AG04450 (cell line): ENCODE results near the gene OPRD1. TPM values are rescaled to one million over a fixed set of nuclear protein-coding genes. Genes with fewer than 3 reads are reported as not detected.

Source experiments
- CTCF ChIA-PET: fragments of 300-600, 350-600 bp; formaldehyde crosslinking; extraction: SDS; loops from one replicate; lab custom pipeline; 2022; ENCODE audit warnings: antibody characterized with exemption, inconsistent platforms; lab: Charles Lee
- POLR2A ChIA-PET: fragments of 350-600 bp; formaldehyde crosslinking; extraction: SDS; loops from one replicate; lab custom pipeline; 2021; ENCODE audit warnings: antibody characterized with exemption, inconsistent platforms; lab: Yijun Ruan, JAX
- DNase-seq: peaks from one replicate; pipeline ENCODE4 v3.0.0-alpha.2; 2011; ENCODE audit warnings: low read depth, low spot score
- H3K27ac ChIP-seq: one replicate; pipeline ENCODE4 v1.5.1; 2012; ENCODE audit warnings: low read depth, low read length, control low read depth
- H3K27me3 ChIP-seq: one replicate; pipeline ENCODE4 v1.6.0; 2012; ENCODE audit warnings: low read length; ENCODE audit not compliant: control insufficient read depth, insufficient read depth
- H3K4me3 ChIP-seq: 2 replicates; pipeline ENCODE4 v1.5.1; 2011; ENCODE audit warnings: mild to moderate bottlenecking, low read depth, low read length, control low read depth
- H3K9me3 ChIP-seq: 2 replicates; pipeline ENCODE4 v1.5.1; 2012; ENCODE audit warnings: low read length; ENCODE audit not compliant: control insufficient read depth, insufficient read depth
- polyA plus RNA-seq: library from polyadenylated mRNA; depleted of rRNA; stranded (reverse); fragments of >200 nt; gene quantifications from 2 replicates; pipeline ENCODE4 v1.2.3, GENCODE V29; 2011
- TF ChIP-seq, protein P1 (sequence below): IDR thresholded peaks from 2 replicates; pipeline ENCODE4 v1.5.1; 2011; ENCODE audit warnings: low read depth, low read length, control low read depth, inconsistent platforms

Gene OPRD1
- polyA plus RNA-seq, 1 experiment: not detected

DNA sequence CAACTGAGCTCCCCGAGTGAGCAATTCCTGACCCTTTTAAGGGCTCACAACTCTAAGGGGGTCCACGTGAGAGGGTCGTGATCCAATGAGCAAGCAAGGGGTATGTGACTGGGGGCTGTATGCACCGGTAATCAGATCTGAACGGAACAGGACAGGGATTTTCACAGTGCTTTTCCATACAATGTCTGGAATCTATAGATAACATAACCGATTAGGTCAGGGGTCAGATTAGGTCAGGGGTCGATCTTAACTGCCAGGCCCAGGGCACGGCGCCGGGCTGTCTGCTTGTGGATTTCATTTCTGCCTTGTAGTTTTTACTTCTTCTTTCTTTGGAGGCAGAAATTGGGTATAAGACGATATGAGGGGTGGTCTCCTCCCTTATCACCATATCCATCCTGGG, 30.7 kb upstream of the OPRD1 start:
- Histone ChIP-seq H3K27ac (no peak overlapping the region), H3K9me3 (no peaks in the 10 kb centered on the region), H3K4me3 (no peak overlapping the region), H3K27me3 (no peaks in the 10 kb centered on the region)
- TF ChIP-seq, protein P1, sequence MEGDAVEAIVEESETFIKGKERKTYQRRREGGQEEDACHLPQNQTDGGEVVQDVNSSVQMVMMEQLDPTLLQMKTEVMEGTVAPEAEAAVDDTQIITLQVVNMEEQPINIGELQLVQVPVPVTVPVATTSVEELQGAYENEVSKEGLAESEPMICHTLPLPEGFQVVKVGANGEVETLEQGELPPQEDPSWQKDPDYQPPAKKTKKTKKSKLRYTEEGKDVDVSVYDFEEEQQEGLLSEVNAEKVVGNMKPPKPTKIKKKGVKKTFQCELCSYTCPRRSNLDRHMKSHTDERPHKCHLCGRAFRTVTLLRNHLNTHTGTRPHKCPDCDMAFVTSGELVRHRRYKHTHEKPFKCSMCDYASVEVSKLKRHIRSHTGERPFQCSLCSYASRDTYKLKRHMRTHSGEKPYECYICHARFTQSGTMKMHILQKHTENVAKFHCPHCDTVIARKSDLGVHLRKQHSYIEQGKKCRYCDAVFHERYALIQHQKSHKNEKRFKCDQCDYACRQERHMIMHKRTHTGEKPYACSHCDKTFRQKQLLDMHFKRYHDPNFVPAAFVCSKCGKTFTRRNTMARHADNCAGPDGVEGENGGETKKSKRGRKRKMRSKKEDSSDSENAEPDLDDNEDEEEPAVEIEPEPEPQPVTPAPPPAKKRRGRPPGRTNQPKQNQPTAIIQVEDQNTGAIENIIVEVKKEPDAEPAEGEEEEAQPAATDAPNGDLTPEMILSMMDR: no peak
- POLR2A ChIA-PET: no interaction called here
- CTCF ChIA-PET: interaction anchor here (0.7 to 8.4 kb wide), 2 partner anchors 65 to 95 kb away, joined by 3 to 318 read pairs; no protein-coding TSS in a partner anchor
- DNase-seq: no peak

DNA sequence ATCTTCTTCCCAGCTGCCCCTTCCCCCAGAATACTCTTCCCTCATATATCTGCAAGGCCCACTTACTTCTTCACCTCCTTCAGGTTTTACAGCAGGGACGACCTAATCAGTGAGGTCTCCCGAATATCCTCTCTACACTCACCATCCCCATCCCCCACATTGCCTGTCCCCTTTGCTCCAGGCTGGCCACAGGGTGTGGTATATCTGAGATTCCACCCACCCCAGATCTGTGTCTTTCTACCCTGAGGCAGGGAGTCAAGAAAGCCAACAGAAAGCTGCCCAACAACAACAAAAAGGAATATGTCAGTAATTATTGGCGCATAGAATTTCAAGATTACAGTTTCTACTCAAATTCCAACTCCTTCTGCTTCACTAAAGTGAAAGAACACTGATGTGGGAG, 30.0 kb upstream of the OPRD1 start:
- TF ChIP-seq, protein P1: no peak
- CTCF ChIA-PET: interaction anchor here (0.6 to 8.4 kb wide), 2 partner anchors 18 to 94 kb away, joined by 3 to 318 read pairs; no protein-coding TSS in a partner anchor
- no peak for DNase-seq
- Histone ChIP-seq H3K9me3 (no peaks in the 10 kb centered on the region), H3K27ac (no peak overlapping the region), H3K27me3 (no peaks in the 10 kb centered on the region), H3K4me3 (no peak overlapping the region)
- POLR2A ChIA-PET: interaction anchor here (0.7 kb wide), 1 partner anchor 95 kb away, joined by 3 read pairs; no protein-coding TSS in a partner anchor

DNA sequence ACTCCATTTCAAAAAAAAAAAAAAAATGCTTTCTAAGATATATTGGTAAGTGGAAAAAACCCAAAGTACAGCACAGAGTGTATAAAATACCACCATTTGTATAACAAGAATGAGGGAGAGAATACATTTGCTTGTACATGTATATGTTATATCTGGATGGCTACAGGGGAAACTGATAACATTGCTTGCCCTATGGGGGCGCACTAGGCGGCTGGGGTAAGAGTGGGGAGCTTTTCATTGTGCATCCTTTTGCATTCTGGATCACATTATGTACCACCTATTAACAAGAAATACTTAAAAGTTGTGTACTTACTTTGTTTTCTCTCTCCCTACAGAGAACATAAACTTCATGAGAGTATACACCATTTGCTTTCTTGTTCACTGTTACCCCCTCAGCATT, 28.6 kb upstream of the OPRD1 start:
- H3K27ac ChIP-seq: no peak overlapping the region
- H3K4me3 ChIP-seq: no peak overlapping the region
- no peaks in the 10 kb centered on the region for H3K9me3 ChIP-seq
- no peaks in the 10 kb centered on the region for H3K27me3 ChIP-seq
- TF ChIP-seq, protein P1: no peak
- CTCF ChIA-PET: interaction anchor here (0.5 to 8.4 kb wide), 10 partner anchors 8 to 419 kb away, joined by 3 to 318 read pairs (median 6); partner anchors contain the start of gene YTHDF2
- DNase-seq: no peak
- POLR2A ChIA-PET: interaction anchor here (0.7 kb wide), 2 partner anchors 9 to 110 kb away, joined by 4 to 5 read pairs; no protein-coding TSS in a partner anchor

DNA sequence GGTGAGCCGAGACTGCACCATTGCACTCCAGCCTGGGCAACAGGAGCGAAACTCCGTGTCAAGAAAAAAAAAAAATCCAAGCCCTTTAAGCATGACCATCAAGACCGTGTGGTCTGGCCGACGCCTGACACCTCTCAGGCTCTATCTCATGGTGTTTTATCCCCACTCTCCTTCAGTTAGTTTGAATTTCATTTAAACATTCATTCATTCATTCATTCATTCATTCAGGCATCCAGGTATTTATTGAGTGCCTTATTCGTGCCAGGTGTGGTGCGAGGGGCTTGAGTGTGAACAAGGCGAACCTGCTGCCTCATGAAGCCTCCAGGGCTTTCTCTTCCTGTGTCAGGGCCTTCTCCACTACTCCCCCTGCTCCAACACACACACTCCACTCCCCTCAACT, 22.6 kb upstream of the OPRD1 start:
- Histone ChIP-seq H3K9me3 (no peaks in the 10 kb centered on the region), H3K27me3 (peaks cover 11% of the 10 kb centered on the region), H3K4me3 (no peak overlapping the region), H3K27ac (no peak overlapping the region)
- no peak for DNase-seq
- ChIA-PET CTCF (interaction anchor here (0.6 kb wide), 1 partner anchor 87 kb away, joined by 3 read pairs; no protein-coding TSS in a partner anchor), POLR2A (no interaction called here)
- TF ChIP-seq, protein P1: no peak

DNA sequence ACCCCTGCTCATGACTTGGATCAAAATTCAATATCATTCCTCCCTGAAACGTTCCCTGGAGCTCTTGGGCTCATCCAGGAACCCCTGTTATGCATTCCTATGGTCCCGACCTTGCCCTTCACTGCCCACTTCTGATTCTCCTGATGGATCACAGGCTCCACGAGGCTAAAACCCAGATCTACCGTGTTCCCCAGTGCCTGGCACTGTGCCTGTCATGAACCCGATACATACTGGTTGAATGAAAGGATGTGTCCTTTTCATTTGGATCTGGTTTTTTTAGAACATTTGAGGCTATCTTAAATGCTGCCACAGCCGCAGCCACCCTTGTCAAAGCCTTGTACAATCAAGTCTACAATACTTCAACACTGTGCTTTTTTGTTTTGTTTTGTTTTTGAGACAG, 22.2 kb upstream of the OPRD1 start:
- no peak overlapping the region for H3K27ac ChIP-seq

More for the DNA sequence above, 22.2 kb upstream of the OPRD1 start:
- no peak for DNase-seq
- Histone ChIP-seq H3K4me3 (no peak overlapping the region), H3K27me3 (peaks cover 11% of the 10 kb centered on the region), H3K9me3 (no peaks in the 10 kb centered on the region)
- ChIA-PET POLR2A (no interaction called here), CTCF (interaction anchor here (0.6 kb wide), 1 partner anchor 87 kb away, joined by 3 read pairs; no protein-coding TSS in a partner anchor)
- TF ChIP-seq, protein P1: no peak
